HG03469 (cell line): ENCODE results near the gene ZC3H6.
"Not testable (repeated sequence)": the region's sequence is repeated elsewhere in the genome, so short reads cannot be mapped to it uniquely, and the experiment has no call there.

Experiments
- ATAC-seq: cut with Tn5 transposase; IDR thresholded peaks from one replicate; pipeline ENCODE4 v1.9.1; 2021; ENCODE audit warnings: mild to moderate bottlenecking, moderate library complexity, moderate number of reproducible peaks; ENCODE audit not compliant: unreplicated experiment

Gene ZC3H6

GRCh38 chr2:112321375-112322320 is 46.3 kb downstream of the ZC3H6 start:
- ATAC-seq: no peak

- ATAC-seq: no peak
Measured at GRCh38 chr2:112322919-112323318, 47.5 kb downstream of the ZC3H6 start.

- ATAC-seq: no peak
Measured at GRCh38 chr2:112332123-112332696, 56.8 kb downstream of the ZC3H6 start.

- ATAC-seq: no peak
Measured at GRCh38 chr2:112335600-112335999, 60.2 kb downstream of the ZC3H6 start.

- ATAC-seq: no peak
Measured at GRCh38 chr2:112339986-112340385, 64.6 kb downstream of the ZC3H6 start.

GRCh38 chr2:112340475-112341267 is 65.3 kb downstream of the ZC3H6 start:
- no peak for ATAC-seq

- ATAC-seq: no peak
Measured at GRCh38 chr2:112342067-112342550, 66.7 kb downstream of the ZC3H6 start.

GRCh38 chr2:112343827-112344585 is 68.6 kb downstream of the ZC3H6 start:
- ATAC-seq: no peak

- no peak for ATAC-seq
Measured at GRCh38 chr2:112345030-112346027, 69.9 kb downstream of the ZC3H6 start.

GRCh38 chr2:112352292-112352691 is 76.9 kb downstream of the ZC3H6 start:
- ATAC-seq: not testable (repeated sequence)

- not testable (repeated sequence) for ATAC-seq
Measured at GRCh38 chr2:112352809-112353603, 77.6 kb downstream of the ZC3H6 start.

- ATAC-seq: not testable (repeated sequence)
Measured at GRCh38 chr2:112354335-112354734, 78.9 kb downstream of the ZC3H6 start.

- ATAC-seq: not testable (repeated sequence)
Measured at GRCh38 chr2:112360055-112360454, 84.7 kb downstream of the ZC3H6 start.
